DMS 273 (cell line): ENCODE results near the gene KRT8.
"Not testable (repeated sequence)": the region's sequence is repeated elsewhere in the genome, so short reads cannot be mapped to it uniquely, and the experiment has no call there.

Experiments
- DNase-seq: peaks from one replicate; lab custom pipeline; 2025; ENCODE audit not compliant: unreplicated experiment; lab: John Stamatoyannopoulos, UW

The KRT8 gene

GRCh38 chr12:52874573-52875435 lies 30.1 kb downstream of the KRT8 start:
- DNase-seq: no peak

GRCh38 chr12:52873832-52874572 lies 30.9 kb downstream of the KRT8 start:
- peak; percentile 83 for DNase-seq

- DNase-seq: no peak
Observed at GRCh38 chr12:52873513-52873831, 31.4 kb downstream of the KRT8 start.

GRCh38 chr12:52872644-52873389 lies 32.1 kb downstream of the KRT8 start:
- no peak for DNase-seq

- peak; percentile 31 for DNase-seq
Observed at GRCh38 chr12:52871291-52872039, 33.4 kb downstream of the KRT8 start.

- peak; percentile 74 for DNase-seq
Observed at GRCh38 chr12:52870361-52871290, 34.2 kb downstream of the KRT8 start.

GRCh38 chr12:52867642-52868041 lies 37.2 kb downstream of the KRT8 start:
- no peak for DNase-seq

- DNase-seq: no peak
Observed at GRCh38 chr12:52867152-52867551, 37.7 kb downstream of the KRT8 start.

GRCh38 chr12:52865090-52865944 lies 39.6 kb downstream of the KRT8 start:
- peak; percentile 82 for DNase-seq

- DNase-seq: no peak
Observed at GRCh38 chr12:52862023-52862422, 42.9 kb downstream of the KRT8 start.

GRCh38 chr12:52861511-52861910 lies 43.4 kb downstream of the KRT8 start:
- no peak for DNase-seq

GRCh38 chr12:52860102-52860823 lies 44.6 kb downstream of the KRT8 start:
- peak; percentile 40 for DNase-seq

GRCh38 chr12:52857500-52857899 lies 47.4 kb downstream of the KRT8 start:
- DNase-seq: no peak

- DNase-seq: no peak
Observed at GRCh38 chr12:52856787-52857186, 48.1 kb downstream of the KRT8 start.

- not testable (repeated sequence) for DNase-seq
Observed at GRCh38 chr12:52856077-52856476, 48.8 kb downstream of the KRT8 start.

GRCh38 chr12:52851787-52852186 lies 53.1 kb downstream of the KRT8 start:
- no peak for DNase-seq

GRCh38 chr12:52850681-52851080 lies 54.2 kb downstream of the KRT8 start:
- DNase-seq: no peak

GRCh38 chr12:52849511-52849910 lies 55.4 kb downstream of the KRT8 start:
- no peak for DNase-seq
